Stimulated activated memory B cell treated with anti-CD40 and anti-IgM and Interleukin-4, amounts not matched to agents 10 μg/mL and 1 μg/mL and 100 μg/mL, for 72 hours (primary cell): ENCODE results near the gene GHITM.
A peak's percentile ranks its signal among the peaks of the same experiment; 100 is the strongest.
"Not testable (repeated sequence)": the region's sequence is repeated elsewhere in the genome, so short reads cannot be mapped to it uniquely, and the experiment has no call there.

ENCODE experiments used
- ATAC-seq: fragments of 150-1000 bp; cut with Tn5 transposase; 2 replicates; pipeline ENCODE4 v1.10.0; 2021
- H3K27ac Mint-ChIP-seq: one replicate; pipeline ENCODE4 v1.8.0; 2022; ENCODE audit warnings: mild to moderate bottlenecking, mixed read lengths
- H3K27me3 Mint-ChIP-seq: one replicate; pipeline ENCODE4 v1.8.0; 2022; ENCODE audit warnings: mixed read lengths
- H3K36me3 Mint-ChIP-seq: one replicate; pipeline ENCODE4 v1.8.0; 2022; ENCODE audit warnings: mixed read lengths
- H3K4me1 Mint-ChIP-seq: one replicate; pipeline ENCODE4 v1.8.0; 2022; ENCODE audit warnings: mixed read lengths
- H3K4me3 Mint-ChIP-seq: one replicate; pipeline ENCODE4 v1.8.0; 2022; ENCODE audit warnings: mild to moderate bottlenecking, moderate library complexity, mixed read lengths
- H3K9me3 Mint-ChIP-seq: one replicate; pipeline ENCODE4 v1.8.0; 2022; ENCODE audit warnings: mixed read lengths

Gene GHITM

DNA sequence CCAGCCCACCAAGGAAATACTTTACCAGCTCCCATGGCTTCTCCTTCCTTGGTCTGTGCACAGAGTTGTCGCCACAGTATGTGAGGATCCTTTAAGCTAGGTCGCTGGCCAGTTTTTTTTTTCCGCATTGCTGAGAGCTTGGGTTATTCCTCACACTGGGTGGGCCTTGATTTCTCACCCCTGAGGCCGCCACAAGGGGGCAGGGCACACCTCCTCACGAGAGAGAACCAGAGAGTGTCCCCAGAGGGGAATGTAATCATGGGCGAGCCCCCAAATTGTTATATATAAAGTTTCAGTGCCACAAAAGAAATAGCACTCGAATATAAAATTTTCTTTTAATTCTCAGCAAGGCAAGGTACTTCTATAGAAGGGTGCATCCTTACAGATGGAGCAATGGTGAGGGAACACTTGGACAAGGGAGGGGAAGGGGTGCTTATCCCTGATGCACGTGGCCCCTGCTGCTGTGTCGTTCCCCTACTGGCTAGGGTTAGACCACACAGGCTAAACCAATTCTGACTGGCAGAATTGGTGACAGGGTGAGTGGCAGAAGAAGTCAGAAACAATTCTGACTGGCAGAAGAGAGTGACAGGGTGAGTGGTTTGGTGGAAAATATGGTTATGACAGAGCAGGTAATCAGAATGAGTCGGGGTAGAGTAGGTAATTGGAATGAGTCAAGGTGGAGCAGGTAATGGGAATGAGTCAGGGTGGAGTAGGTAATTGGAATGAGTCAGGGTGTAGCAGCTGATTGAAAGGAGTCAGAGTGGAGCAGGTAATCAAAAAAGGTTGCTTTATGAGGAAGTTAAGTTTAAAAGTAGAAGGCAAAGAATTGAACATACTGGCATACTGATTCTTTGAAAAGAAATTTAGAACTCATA, 13.2 kb upstream of the GHITM start:
- not testable (repeated sequence) for H3K4me3 Mint-ChIP-seq, H3K27ac Mint-ChIP-seq, ATAC-seq, H3K4me1 Mint-ChIP-seq
- Mint-ChIP-seq H3K27me3 (peaks cover 34% of the 10 kb centered on the region), H3K9me3 (peaks cover 16% of the 10 kb centered on the region), H3K36me3 (peaks cover 13% of the 10 kb centered on the region)

DNA sequence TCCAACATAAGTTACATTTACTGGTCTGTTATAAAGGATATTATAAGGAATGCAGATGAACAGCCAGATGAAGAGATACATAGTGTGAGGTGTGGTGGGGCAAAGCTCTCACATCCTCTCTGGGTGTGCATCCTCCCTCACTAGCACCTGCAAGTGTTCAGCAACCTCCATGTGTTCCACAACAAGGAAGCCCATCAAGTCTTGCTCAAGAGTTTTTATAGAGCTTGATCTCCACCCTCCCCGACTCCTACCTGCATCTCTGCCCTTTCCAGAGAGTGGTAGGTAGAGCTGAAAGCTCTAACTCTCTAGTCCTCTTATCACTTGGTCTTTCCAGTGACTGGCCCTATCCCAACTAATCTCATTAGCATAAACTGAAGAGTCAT, 12.5 kb upstream of the GHITM start:
- peaks cover 13% of the 10 kb centered on the region for H3K36me3 Mint-ChIP-seq
- no peak for ATAC-seq
- peaks cover 38% of the 10 kb centered on the region for H3K27me3 Mint-ChIP-seq
- H3K4me1 Mint-ChIP-seq = no peaks in the 10 kb centered on the region
- peaks cover 16% of the 10 kb centered on the region for H3K9me3 Mint-ChIP-seq
- H3K4me3 Mint-ChIP-seq = no peak overlapping the region
- no peak overlapping the region for H3K27ac Mint-ChIP-seq

DNA sequence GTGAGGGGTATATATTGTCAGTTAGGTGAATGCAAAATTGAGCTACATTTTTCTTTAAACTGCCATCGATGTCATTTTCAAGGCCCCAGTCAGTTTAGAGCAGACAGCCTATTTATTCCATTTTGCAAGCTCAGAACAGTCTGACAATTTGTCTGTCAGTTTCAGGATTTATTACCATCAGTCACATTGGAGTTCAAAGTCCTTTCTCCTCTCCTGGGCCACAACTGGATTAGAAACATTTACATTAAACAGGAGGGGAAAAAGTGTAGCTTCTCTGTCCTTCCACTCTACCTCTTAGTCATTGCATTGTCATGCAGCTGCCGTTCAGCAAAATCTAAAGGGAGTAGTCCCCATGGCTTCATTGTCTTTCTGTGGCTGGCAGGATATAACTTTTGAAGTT, 3.5 kb upstream of the GHITM start:
- H3K27ac Mint-ChIP-seq = no peak overlapping the region
- H3K27me3 Mint-ChIP-seq = peaks cover 8% of the 10 kb centered on the region
- no peak for ATAC-seq
- no peaks in the 10 kb centered on the region for H3K36me3 Mint-ChIP-seq
- peaks cover 8% of the 10 kb centered on the region for H3K4me1 Mint-ChIP-seq
- no peaks in the 10 kb centered on the region for H3K9me3 Mint-ChIP-seq
- H3K4me3 Mint-ChIP-seq = no peak overlapping the region

DNA sequence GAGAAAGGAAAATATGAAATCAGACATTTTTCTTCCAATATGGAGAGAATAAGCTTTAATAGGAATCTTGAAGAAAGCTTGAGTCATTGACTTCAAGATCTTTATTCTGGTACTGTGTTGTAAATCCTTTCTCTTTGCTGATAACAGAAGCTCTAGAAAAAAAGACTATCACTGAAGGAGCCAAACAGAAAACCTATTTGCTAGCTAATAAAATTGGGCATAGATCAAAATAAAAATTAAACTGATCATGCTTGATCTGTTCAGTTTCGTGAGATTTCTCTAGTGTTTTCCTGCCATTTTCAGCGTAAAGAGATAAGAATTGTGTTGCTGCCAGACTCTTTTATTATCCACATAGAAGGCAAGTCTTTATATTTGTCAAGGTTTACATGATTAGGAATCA, 1.5 kb upstream of the GHITM start:
- Mint-ChIP-seq H3K4me3 (no peak overlapping the region), H3K36me3 (no peaks in the 10 kb centered on the region), H3K27ac (no peak overlapping the region), H3K27me3 (no peaks in the 10 kb centered on the region), H3K4me1 (peaks cover 19% of the 10 kb centered on the region), H3K9me3 (no peaks in the 10 kb centered on the region)
- no peak for ATAC-seq

DNA sequence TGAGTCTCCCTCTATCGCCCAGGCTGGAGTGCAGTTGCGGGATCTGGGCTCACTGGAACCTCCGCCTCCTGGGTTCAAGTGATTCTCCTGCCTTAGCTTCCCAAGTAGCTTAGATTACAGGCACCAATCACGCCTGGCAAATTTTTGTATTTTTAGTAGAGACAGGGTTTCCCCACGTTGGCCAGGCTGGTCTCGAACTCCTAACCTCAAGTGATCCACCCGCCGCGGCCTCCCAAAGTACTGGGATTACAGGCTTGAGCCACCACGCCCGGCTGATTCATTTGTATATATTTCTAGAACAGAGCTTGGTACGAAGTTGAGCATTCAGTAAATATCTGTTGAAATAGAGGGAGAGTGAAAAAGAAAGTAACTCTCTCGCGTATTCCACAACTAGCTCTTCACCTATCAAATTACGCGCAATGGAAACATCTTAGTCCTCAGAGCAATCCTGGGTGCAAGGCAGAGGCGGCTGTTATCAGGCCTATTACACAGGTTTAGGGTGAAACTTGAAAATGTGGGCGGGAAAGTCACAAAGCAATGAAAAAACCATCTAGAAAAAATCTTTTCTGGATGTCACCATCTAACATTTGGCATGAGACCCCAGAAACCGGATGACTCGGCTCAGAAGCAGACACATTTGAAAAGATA, 707 bp upstream of the GHITM start:
- peak overlapping the region; percentile 71 for H3K4me3 Mint-ChIP-seq
- no peaks in the 10 kb centered on the region for H3K9me3 Mint-ChIP-seq
- ATAC-seq = no peak

DNA sequence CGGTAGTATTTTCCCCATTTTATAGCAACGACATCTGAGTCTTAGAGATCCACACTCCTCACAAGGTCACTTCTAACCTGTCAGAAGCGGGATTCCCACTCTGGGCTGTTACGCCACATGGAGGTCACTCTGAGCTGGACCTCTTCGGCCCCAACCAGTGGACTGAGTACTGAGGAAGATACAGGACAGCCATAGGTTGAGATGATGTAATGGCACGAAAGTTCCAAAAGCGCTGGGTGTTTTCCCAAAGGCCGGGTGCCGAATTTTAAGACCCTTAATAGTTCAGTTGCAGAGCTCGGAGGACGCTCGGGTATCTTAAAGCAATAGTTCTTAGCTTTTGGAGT, 699 bp downstream of the GHITM start:
- ATAC-seq = no peak
- peaks cover 15% of the 10 kb centered on the region for H3K36me3 Mint-ChIP-seq
- H3K27ac Mint-ChIP-seq = peak overlapping the region; percentile 81
- H3K9me3 Mint-ChIP-seq = no peaks in the 10 kb centered on the region
- peak overlapping the region; percentile 71 for H3K4me3 Mint-ChIP-seq
- no peaks in the 10 kb centered on the region for H3K27me3 Mint-ChIP-seq
- H3K4me1 Mint-ChIP-seq = peaks cover 26% of the 10 kb centered on the region

More for the DNA sequence above, 707 bp upstream of the GHITM start:
- H3K4me1 Mint-ChIP-seq = peaks cover 24% of the 10 kb centered on the region
- H3K27ac Mint-ChIP-seq = peak overlapping the region; percentile 81
- H3K36me3 Mint-ChIP-seq = peaks cover 5% of the 10 kb centered on the region
- H3K27me3 Mint-ChIP-seq = no peaks in the 10 kb centered on the region

DNA sequence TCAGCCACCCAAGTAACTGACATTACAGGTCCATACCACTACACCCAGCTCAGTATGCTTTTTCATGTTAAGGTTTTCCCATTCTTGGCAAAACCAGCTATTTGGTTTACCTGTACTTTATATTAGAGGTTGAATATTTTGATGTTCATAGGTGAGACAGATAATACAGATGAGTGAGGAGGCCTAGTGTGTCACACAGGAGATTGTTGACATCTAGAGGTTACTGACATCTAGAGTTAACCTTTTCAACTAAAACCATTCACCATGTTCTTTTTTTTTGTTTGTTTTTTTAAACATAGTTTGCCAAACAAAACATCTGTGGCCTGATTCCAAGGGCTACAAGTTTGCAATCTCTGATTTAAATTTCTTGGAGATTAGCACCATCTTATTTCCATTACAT, 8.0 kb downstream of the GHITM start:
- Mint-ChIP-seq H3K36me3 (peaks cover 43% of the 10 kb centered on the region), H3K9me3 (no peaks in the 10 kb centered on the region), H3K27ac (no peak overlapping the region), H3K4me1 (peaks cover 6% of the 10 kb centered on the region), H3K27me3 (no peaks in the 10 kb centered on the region), H3K4me3 (no peak overlapping the region)
- no peak for ATAC-seq

DNA sequence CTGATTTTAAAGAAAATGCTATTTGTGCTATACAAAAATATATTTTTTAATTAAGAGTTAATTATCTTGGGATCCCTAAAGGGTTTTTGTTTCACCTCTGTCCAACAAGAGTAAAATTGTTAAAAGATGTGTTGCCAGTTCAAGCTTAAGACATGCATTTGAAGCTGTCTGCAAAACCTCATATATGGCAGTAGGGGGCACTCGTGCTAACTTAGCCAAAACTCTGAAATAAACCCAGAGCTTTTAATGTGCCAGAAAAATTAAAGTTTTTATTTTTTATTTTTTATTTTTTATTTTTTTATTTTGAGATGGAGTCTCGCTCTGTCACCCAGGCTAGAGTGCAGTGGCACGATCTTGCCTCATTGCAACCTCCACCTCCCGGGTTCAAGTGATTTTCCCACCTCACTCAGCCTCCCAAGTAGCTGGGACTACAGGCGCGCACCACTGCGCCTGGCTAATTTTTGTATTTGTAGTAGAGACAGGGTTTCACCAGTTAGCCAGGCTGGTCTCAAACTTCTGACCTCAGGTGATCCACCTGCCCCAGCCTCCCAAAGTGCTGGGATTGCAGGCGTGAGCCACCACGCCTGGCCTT, 8.8 kb downstream of the GHITM start:
- not testable (repeated sequence) for ATAC-seq, H3K9me3 Mint-ChIP-seq, H3K4me1 Mint-ChIP-seq, H3K4me3 Mint-ChIP-seq, H3K27me3 Mint-ChIP-seq, H3K27ac Mint-ChIP-seq
- H3K36me3 Mint-ChIP-seq = peaks cover 49% of the 10 kb centered on the region

DNA sequence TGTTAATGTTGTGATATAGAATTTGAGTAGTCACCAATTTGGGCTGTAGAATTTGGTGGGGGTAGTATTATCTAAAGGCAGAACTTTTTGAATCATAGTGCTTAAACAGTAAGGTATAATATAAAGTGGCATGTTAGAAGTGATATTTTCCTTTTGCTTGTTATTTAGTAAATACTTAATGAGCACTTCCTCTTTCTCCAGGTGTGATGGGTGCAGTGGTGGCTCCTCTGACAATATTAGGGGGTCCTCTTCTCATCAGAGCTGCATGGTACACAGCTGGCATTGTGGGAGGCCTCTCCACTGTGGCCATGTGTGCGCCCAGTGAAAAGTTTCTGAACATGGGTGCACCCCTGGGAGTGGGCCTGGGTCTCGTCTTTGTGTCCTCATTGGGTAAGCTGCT, 10.5 kb downstream of the GHITM start:
- no peak for ATAC-seq
- Mint-ChIP-seq H3K27me3 (no peaks in the 10 kb centered on the region), H3K9me3 (no peaks in the 10 kb centered on the region), H3K36me3 (peaks cover 52% of the 10 kb centered on the region), H3K4me3 (no peak overlapping the region), H3K27ac (no peak overlapping the region), H3K4me1 (no peaks in the 10 kb centered on the region)

DNA sequence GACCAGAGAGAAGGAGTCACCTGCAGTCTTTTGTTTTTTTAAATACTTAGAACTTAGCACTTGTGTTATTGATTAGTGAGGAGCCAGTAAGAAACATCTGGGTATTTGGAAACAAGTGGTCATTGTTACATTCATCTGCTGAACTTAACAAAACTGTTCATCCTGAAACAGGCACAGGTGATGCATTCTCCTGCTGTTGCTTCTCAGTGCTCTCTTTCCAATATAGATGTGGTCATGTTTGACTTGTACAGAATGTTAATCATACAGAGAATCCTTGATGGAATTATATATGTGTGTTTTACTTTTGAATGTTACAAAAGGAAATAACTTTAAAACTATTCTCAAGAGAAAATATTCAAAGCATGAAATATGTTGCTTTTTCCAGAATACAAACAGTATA, 13.5 kb downstream of the GHITM start:
- H3K27ac Mint-ChIP-seq = peak overlapping the region; percentile 24
- no peak for ATAC-seq
- peaks cover 11% of the 10 kb centered on the region for H3K4me1 Mint-ChIP-seq
- peaks cover 42% of the 10 kb centered on the region for H3K36me3 Mint-ChIP-seq
- H3K9me3 Mint-ChIP-seq = no peaks in the 10 kb centered on the region
- no peak overlapping the region for H3K4me3 Mint-ChIP-seq
- H3K27me3 Mint-ChIP-seq = no peaks in the 10 kb centered on the region

DNA sequence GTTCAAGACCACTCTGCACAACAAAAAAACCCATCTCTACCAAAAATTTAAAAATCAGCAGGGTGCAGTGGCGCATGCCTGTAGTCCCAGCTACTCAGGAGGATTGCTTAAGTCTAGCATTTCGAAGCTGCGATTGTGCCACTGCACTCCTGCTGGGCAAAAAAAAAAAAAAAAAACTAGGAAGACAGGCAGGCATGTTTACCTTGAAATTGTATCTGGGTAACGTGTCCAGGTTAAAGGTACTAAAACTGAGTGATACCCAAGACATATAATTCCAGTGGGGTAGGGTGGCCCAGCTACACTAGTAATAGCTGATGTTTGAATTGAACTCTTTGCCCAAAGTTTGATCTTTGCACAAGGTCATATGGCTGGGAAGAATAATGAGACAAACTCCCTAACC, 16.2 kb downstream of the GHITM start:
- H3K4me1 Mint-ChIP-seq = peaks cover 29% of the 10 kb centered on the region
- peaks cover 42% of the 10 kb centered on the region for H3K36me3 Mint-ChIP-seq
- no peaks in the 10 kb centered on the region for H3K27me3 Mint-ChIP-seq
- H3K9me3 Mint-ChIP-seq = no peaks in the 10 kb centered on the region
- ATAC-seq = no peak
- H3K4me3 Mint-ChIP-seq = no peak overlapping the region
- no peak overlapping the region for H3K27ac Mint-ChIP-seq

DNA sequence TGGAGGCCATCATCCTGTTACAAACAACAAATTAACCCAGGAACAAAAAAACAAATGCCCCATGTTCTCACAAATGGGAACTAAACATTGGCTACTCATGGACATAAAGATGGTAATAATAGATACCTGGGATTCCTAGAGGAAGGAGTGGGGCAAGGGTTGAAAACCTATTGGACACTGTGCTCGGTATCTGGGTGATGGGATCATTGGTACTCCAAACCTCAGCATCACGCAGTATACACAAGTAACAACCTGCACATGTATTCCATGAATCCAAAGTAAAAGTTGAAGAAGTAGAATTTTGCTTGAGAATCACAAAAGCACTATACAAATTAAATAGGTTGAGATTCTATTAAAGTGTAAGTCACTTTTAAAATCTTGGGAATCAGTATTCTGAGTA, 16.7 kb downstream of the GHITM start:
- H3K4me3 Mint-ChIP-seq = no peak overlapping the region
- peaks cover 29% of the 10 kb centered on the region for H3K4me1 Mint-ChIP-seq
- no peak for ATAC-seq
- no peaks in the 10 kb centered on the region for H3K27me3 Mint-ChIP-seq
- peaks cover 38% of the 10 kb centered on the region for H3K36me3 Mint-ChIP-seq
- no peaks in the 10 kb centered on the region for H3K9me3 Mint-ChIP-seq
- H3K27ac Mint-ChIP-seq = no peak overlapping the region

DNA sequence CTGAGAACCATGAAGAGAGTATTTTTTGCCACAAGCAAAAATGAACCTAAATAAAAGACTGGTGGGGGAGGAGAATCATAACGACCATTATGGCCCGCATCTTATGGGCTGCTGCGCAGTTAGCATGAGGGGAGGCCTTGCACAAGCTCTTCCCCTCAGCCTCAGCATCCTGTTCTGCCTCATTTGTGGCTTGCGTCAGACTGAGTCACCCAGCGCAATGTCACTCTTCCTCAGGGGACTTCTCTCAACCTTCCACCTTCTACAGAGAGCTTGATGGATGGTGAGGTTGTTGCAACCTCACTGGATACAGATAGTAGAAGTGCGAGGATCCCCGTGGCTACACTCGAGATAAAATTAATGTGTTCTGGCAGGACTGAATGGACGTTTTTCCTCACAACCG, 17.5 kb downstream of the GHITM start:
- no peaks in the 10 kb centered on the region for H3K9me3 Mint-ChIP-seq
- H3K4me1 Mint-ChIP-seq = peaks cover 29% of the 10 kb centered on the region
- no peaks in the 10 kb centered on the region for H3K27me3 Mint-ChIP-seq
- H3K36me3 Mint-ChIP-seq = peaks cover 36% of the 10 kb centered on the region
- no peak overlapping the region for H3K4me3 Mint-ChIP-seq
- peak; percentile 85 for ATAC-seq
- H3K27ac Mint-ChIP-seq = no peak overlapping the region

DNA sequence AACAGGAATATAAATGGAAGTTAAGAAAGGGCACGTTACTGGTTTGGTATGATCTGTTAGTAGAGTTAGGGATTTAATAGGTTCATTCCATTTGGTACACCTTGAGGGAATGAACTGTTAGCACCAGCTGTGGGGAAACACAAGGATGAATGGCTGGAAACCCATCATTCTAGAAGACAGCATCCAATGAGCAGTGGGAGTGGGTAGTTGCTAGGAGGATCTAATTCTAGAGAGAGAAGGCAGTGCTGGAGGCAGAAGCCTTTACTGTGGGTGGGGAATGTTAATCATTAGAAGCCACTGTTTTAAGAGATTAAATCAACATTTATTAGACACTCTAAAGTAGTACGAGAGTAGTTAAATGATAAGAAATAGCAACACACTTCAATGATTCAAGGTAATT, 18.8 kb downstream of the GHITM start:
- H3K27me3 Mint-ChIP-seq = peaks cover 3% of the 10 kb centered on the region
- H3K36me3 Mint-ChIP-seq = peaks cover 30% of the 10 kb centered on the region
- H3K9me3 Mint-ChIP-seq = no peaks in the 10 kb centered on the region
- H3K27ac Mint-ChIP-seq = peak overlapping the region; percentile 35
- peaks cover 29% of the 10 kb centered on the region for H3K4me1 Mint-ChIP-seq
- no peak overlapping the region for H3K4me3 Mint-ChIP-seq
- ATAC-seq = no peak

DNA sequence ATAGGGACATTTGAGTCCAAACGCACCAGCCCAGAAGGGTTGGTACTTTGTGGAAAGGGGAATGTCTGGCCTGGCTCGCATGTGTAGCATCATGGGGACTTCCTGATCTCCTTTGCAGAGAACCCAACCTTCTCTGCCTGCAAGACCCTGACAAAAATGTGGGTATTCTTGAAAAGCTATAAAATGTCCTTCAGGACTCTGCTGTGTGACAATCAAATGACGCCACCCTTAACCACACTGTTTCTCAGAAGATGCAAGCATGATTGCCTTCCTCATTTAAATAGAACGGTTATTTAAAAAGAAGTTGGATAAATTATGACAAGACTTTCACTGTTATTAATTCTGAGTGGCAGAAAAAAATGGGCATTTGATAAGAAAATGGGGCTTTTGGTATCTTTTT, 19.2 kb downstream of the GHITM start:
- Mint-ChIP-seq H3K9me3 (no peaks in the 10 kb centered on the region), H3K27me3 (peaks cover 8% of the 10 kb centered on the region), H3K4me3 (no peak overlapping the region), H3K27ac (peak overlapping the region; percentile 35), H3K4me1 (peaks cover 29% of the 10 kb centered on the region), H3K36me3 (peaks cover 25% of the 10 kb centered on the region)
- peak; percentile 64 for ATAC-seq
